Testis (tissue), 2 donors: ENCODE measurements around the gene DPH7.

ENCODE experiments used
- CTCF ChIP-seq, 3 experiments: fragments of 450-650 bp in 2 of 3; fragments of 200-600 bp in 1 of 3; sonication (generic) in 1 of 3; IDR thresholded peaks; one replicate each; pipeline ENCODE4 v1.5.1; 2016 to 2019; ENCODE audit warnings: antibody characterized with exemption in 3 of 3, mild to moderate bottlenecking in 2 of 3, moderate library complexity in 1 of 3
- POLR2A ChIP-seq: fragments of 450-650 bp; IDR thresholded peaks from one replicate; pipeline ENCODE4 v1.6.1; 2017; ENCODE audit warnings: antibody characterized with exemption, mild to moderate bottlenecking, moderate library complexity

GRCh38 chr9:137551264-137552021 is 27.3 kb downstream of the DPH7 start, which contains the start of gene MRPL41:
- TF ChIP-seq CTCF (IDR thresholded peaks at IDR 0.05) (peak in 2 of 3 experiments; percentile 19 to 60), POLR2A (no peak)
